Immature natural killer cell (primary cell): Measurements from ENCODE around the gene SIGLEC11. TPM values are rescaled to one million over a fixed set of nuclear protein-coding genes. Genes with fewer than 3 reads are reported as not detected.
A peak's percentile ranks its signal among the peaks of the same experiment; 100 is the strongest.
"Not testable (repeated sequence)": the region's sequence is repeated elsewhere in the genome, so short reads cannot be mapped to it uniquely, and the experiment has no call there.

Experiments used
- DNase-seq, 3 donors: peaks; one replicate each; pipeline ENCODE4 v3.0.0; 2022; ENCODE audit warnings: mixed read lengths in 1 of 3
- H3K27ac Mint-ChIP-seq, 6 donors: one replicate each; pipeline ENCODE4 v1.8.0; 2020; ENCODE audit warnings: mixed read lengths in 6 of 6, mild to moderate bottlenecking in 5 of 6, inconsistent platforms in 4 of 6, moderate library complexity in 3 of 6
- H3K27me3 Mint-ChIP-seq, 3 donors: one replicate each; pipeline ENCODE4 v1.8.0; 2020 to 2021; ENCODE audit warnings: low read depth in 3 of 3, mild to moderate bottlenecking in 3 of 3, mixed read lengths in 3 of 3, moderate library complexity in 3 of 3, inconsistent platforms in 1 of 3
- H3K36me3 Mint-ChIP-seq, 3 donors: one replicate each; pipeline ENCODE4 v1.8.0; 2020; ENCODE audit warnings: mixed read lengths in 3 of 3, inconsistent platforms in 2 of 3, mild to moderate bottlenecking in 2 of 3
- H3K4me1 Mint-ChIP-seq, 2 donors: one replicate each; pipeline ENCODE4 v1.8.0; 2020; ENCODE audit warnings: inconsistent platforms in 2 of 2, mild to moderate bottlenecking in 2 of 2, mixed read lengths in 2 of 2, moderate library complexity in 1 of 2
- H3K4me3 Mint-ChIP-seq, 5 donors: one replicate each; pipeline ENCODE4 v1.8.0; 2020; ENCODE audit warnings: mild to moderate bottlenecking in 5 of 5, mixed read lengths in 5 of 5, inconsistent platforms in 3 of 5, moderate library complexity in 3 of 5
- H3K9me3 Mint-ChIP-seq, 6 donors: one replicate each; pipeline ENCODE4 v1.8.0; 2020; ENCODE audit warnings: mild to moderate bottlenecking in 6 of 6, mixed read lengths in 6 of 6, inconsistent platforms in 4 of 6, moderate library complexity in 3 of 6
- polyA plus RNA-seq, 3 donors: library from polyadenylated mRNA; unstranded; fragments of 300-500 nt; fragmentation: Illumina TruSeq; gene quantifications; one replicate each; pipeline ENCODE4 v1.2.3, GENCODE V29; 2021

SIGLEC11 gene
- polyA plus RNA-seq, 3 donors from 2014 or later: not detected

DNA sequence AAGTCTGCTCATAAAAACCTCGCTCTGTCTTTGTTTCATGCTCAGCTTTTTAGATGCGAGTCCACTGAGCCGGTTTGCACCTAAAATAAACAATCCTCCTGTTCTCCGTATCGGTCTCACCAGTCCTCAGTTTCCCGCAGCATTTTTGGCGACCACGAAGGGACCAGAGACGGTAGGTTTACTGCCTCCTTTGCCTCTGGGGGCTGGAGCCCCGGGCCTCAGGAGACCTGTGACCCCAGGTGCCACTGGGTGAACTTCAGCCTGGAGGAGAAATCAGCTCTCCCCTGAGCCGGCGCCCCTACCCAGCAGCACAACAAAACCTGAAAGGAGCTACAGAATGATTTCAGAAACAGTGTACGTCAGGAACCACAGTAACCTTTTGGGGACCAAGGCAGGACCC lies 8.1 kb downstream of the SIGLEC11 start:
- H3K36me3 Mint-ChIP-seq: no peaks in the 10 kb centered on the region
- no peaks in the 10 kb centered on the region for H3K4me1 Mint-ChIP-seq
- DNase-seq: no peak
- H3K9me3 Mint-ChIP-seq: no peaks in the 10 kb centered on the region
- H3K27ac Mint-ChIP-seq: no peak overlapping the region
- H3K27me3 Mint-ChIP-seq: peaks cover 3 to 9% (median 6%) of the 10 kb centered on the region in 3 donors
- H3K4me3 Mint-ChIP-seq: no peak overlapping the region

DNA sequence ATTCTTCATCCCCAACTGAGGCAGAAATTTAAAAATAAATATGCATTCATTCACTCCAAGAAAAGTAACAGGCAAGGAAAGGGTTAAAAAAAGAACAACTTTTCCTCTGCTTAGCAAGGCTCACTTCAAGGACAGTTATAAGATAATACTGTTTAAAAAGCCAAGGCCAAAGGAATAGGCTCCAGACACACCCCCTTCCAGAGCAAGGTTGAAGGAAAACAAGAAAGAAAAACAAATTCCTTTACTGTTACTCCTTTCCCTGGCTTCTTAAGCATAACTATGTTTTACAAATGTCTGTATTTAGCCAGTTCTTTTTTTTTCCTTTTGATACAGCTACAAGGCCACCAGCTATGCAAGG lies 8.5 kb downstream of the SIGLEC11 start:
- no peaks in the 10 kb centered on the region for H3K4me1 Mint-ChIP-seq
- no peaks in the 10 kb centered on the region for H3K9me3 Mint-ChIP-seq
- H3K27me3 Mint-ChIP-seq: peaks cover 3 to 9% (median 6%) of the 10 kb centered on the region in 3 donors
- no peaks in the 10 kb centered on the region for H3K36me3 Mint-ChIP-seq
- no peak for DNase-seq
- no peak overlapping the region for H3K4me3 Mint-ChIP-seq
- no peak overlapping the region for H3K27ac Mint-ChIP-seq

DNA sequence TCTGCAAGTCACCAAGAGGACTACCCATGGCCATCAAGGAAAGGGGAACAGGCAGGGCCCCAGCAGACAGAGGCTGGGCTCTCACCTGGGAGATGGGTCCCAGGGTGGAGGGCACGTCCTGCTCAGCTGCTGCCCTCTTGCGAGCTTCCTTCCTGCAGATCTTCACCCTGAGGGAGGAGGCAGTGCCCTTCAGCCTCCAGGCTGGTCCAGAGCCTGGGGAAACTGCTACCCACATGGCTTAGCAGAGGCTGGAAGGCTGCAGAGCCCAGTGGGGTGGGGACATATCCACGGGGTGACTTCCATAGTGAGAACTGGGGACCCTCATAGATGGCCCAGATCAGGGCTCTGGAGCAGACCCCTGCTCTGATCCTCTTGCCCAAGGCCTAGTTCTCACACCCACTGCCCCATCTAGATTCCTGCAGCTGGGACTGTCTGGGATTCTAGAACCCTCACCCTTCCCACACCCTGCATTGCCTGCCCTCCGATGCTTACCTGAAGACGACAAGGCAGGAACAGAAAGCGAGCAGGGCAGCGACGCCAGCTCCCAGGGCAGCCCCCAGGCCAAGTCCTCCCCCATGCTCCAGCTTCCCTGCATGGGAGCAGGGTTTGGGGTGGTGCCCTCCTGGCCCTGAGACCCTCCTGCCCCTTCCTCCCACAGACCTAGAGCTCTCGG lies 9.0 kb downstream of the SIGLEC11 start:
- Mint-ChIP-seq H3K9me3 (no peaks in the 10 kb centered on the region), H3K27ac (no peak overlapping the region), H3K4me1 (no peaks in the 10 kb centered on the region), H3K27me3 (peaks cover 3 to 9% (median 7%) of the 10 kb centered on the region in 3 donors), H3K36me3 (no peaks in the 10 kb centered on the region), H3K4me3 (no peak overlapping the region)
- no peak for DNase-seq

DNA sequence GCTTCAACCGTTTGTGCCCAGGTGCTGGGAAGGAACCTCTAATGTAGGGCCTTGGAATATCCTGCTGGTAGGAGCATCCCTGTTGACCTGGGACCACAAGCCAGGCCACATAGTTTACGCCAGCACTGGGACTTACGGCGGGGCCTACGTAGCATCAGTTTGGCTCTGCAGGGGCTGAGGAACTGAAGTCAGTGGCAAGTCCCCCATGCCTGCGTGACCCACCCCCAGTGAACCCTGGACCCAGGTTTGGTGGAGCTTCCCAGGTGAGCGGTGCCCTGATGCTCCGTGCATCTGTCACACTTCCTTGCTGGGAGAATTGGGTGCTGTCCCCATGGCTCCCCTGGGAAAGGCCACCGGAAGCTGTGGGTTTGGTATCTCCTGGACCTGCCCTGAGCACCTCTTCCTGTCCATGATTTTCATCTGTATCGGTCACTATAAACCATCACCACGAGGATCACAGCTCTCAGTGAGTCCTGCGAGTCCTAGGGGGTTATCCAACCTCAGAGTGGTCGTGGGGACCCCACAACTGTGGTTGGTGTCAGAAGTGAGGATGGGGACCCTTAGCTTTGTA lies 9.9 kb downstream of the SIGLEC11 start:
- H3K4me1 Mint-ChIP-seq: no peaks in the 10 kb centered on the region
- H3K27ac Mint-ChIP-seq: no peak overlapping the region
- no peak overlapping the region for H3K4me3 Mint-ChIP-seq
- H3K36me3 Mint-ChIP-seq: no peaks in the 10 kb centered on the region
- H3K27me3 Mint-ChIP-seq: peaks cover 3 to 9% (median 9%) of the 10 kb centered on the region in 3 donors
- no peak for DNase-seq
- peaks cover 0 to 2% (median 0%) of the 10 kb centered on the region in 6 donors for H3K9me3 Mint-ChIP-seq

DNA sequence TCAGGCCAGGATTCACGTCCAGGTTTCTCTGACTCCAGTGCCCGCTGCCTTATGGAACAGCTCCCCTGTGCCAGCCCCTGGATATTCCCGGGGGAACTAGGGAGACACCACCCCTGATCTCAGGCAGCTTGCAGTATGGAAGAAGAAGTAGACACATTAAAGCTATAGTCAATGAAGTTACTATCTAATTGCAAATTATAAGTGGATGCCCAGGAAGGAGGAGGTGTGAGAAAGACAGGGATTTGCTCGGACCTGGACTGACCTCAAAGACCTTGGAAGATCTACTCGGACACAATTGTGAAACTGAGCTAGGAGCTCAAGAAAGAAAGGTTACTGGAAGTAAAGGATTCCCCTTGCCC lies 10.4 kb downstream of the SIGLEC11 start:
- H3K9me3 Mint-ChIP-seq: peaks cover 0 to 2% (median 0%) of the 10 kb centered on the region in 6 donors
- H3K36me3 Mint-ChIP-seq: no peaks in the 10 kb centered on the region
- H3K4me3 Mint-ChIP-seq: no peak overlapping the region
- no peak for DNase-seq
- H3K4me1 Mint-ChIP-seq: no peaks in the 10 kb centered on the region
- H3K27ac Mint-ChIP-seq: no peak overlapping the region
- H3K27me3 Mint-ChIP-seq: peaks cover 3 to 9% (median 9%) of the 10 kb centered on the region in 3 donors

GRCh38 chr19:49949742-49950589 lies 11.0 kb downstream of the SIGLEC11 start:
- Mint-ChIP-seq H3K4me1 (no peaks in the 10 kb centered on the region), H3K27ac (no peak overlapping the region), H3K4me3 (no peak overlapping the region), H3K36me3 (peaks cover 0 to 3% (median 0%) of the 10 kb centered on the region in 3 donors), H3K27me3 (peaks cover 2 to 12% (median 8%) of the 10 kb centered on the region in 3 donors), H3K9me3 (peaks cover 0 to 4% (median 0%) of the 10 kb centered on the region in 6 donors)
- DNase-seq: no peak

DNA sequence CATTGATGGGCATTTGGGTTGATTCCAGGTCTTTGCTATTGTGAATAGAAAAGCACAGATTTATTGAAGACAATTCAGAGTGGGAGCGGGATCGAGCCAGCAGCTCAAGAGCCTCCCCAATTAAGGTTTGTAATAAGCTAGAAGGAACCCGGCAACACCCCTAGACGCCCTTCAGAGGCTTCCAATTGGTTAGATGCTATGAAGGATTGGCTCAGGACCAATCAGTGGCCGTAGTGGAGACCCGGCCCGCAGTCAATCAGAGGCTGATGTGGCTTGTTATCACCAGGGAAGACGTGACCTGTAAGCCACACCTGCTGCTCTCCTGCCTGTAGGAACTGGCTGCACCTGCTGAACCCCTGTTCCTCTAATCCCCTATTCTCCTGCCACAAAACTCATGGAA lies 14.6 kb downstream of the SIGLEC11 start:
- Mint-ChIP-seq H3K4me3 (no peak overlapping the region), H3K27ac (no peak overlapping the region), H3K9me3 (peaks cover 0 to 4% (median under 1%) of the 10 kb centered on the region in 6 donors), H3K27me3 (peaks cover 4 to 20% (median 4%) of the 10 kb centered on the region in 3 donors), H3K36me3 (peaks cover 0 to 3% (median 0%) of the 10 kb centered on the region in 3 donors), H3K4me1 (no peaks in the 10 kb centered on the region)
- DNase-seq: no peak

- H3K36me3 Mint-ChIP-seq, H3K4me3 Mint-ChIP-seq, H3K4me1 Mint-ChIP-seq, H3K27ac Mint-ChIP-seq, DNase-seq, H3K9me3 Mint-ChIP-seq: not testable (repeated sequence)
- H3K27me3 Mint-ChIP-seq: peaks cover 4 to 12% (median 4%) of the 10 kb centered on the region in 3 donors
Observed at GRCh38 chr19:49944567-49944966, 16.4 kb downstream of the SIGLEC11 start.

- Mint-ChIP-seq H3K9me3 (peaks cover 0 to 2% (median 0%) of the 10 kb centered on the region in 6 donors), H3K4me3 (no peak overlapping the region), H3K27ac (peak overlapping the region in 1 of 6 donors; percentile 42), H3K36me3 (peaks cover 0 to 2% (median 0%) of the 10 kb centered on the region in 3 donors), H3K27me3 (peaks cover 1 to 12% (median 7%) of the 10 kb centered on the region in 3 donors), H3K4me1 (peaks cover 5 to 10% of the 10 kb centered on the region in 2 donors)
- no peak for DNase-seq
Observed at GRCh38 chr19:49940482-49940791, 20.5 kb downstream of the SIGLEC11 start.

DNA sequence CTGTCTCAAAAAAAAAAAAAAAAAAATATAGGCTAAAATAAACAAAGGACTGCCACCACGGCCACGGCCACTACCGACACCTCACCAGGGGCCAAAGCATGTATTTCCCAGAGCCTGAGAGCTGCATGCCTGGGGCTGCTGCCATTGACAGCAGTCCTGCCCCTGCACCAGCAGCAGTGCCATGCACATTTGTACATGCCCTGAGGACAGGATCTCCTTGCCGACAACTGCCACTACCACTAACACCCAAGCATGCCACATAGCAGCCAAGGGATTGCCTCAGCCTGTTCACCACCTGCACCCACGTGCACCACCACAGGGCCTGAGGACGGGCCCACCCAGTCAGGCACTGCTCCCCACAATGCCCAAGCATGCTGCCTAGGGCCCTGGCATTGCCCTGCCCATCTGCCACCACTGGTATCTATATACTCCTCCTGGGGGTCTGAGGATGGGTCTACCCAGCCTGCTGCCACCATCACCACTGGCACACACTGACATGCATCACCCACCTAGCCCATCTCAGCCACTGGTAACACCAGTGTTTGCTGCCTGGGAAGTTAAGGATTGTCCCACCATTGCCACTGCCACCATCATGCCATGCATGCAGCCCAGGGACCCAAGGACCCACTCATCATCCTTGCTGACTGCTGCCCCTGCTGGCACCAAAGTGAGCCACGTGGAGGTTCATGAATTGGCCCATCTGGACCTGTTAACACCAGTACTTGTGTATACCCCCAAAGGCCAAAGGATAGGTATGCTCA lies 21.1 kb downstream of the SIGLEC11 start:
- H3K27me3 Mint-ChIP-seq: peaks cover 0 to 9% (median 7%) of the 10 kb centered on the region in 3 donors
- peaks cover 0 to 2% (median 0%) of the 10 kb centered on the region in 6 donors for H3K9me3 Mint-ChIP-seq
- H3K4me1 Mint-ChIP-seq: peaks cover 5 to 10% of the 10 kb centered on the region in 2 donors
- no peak overlapping the region for H3K4me3 Mint-ChIP-seq
- no peak for DNase-seq
- peak overlapping the region in 1 of 6 donors; percentile 42 for H3K27ac Mint-ChIP-seq
- no peaks in the 10 kb centered on the region for H3K36me3 Mint-ChIP-seq

DNA sequence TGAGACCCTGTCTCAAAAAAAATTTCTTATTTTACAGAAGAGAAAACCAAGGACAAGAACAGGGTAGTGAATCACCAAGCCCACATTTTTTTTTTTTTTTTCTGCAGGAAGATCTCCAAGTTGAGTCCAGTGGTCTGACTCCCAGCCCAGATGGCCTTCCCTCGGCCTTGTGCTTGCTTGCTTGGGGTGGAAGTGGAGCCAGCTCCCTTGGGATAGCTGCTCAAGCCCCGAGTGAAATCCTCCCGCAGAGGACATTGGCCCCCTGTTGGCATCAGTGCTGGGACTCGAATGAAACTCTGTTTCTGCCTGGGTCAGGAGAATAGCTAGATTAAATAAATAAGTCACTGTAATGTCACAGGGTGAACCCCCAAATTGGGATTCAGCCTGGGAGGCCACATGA lies 22.3 kb downstream of the SIGLEC11 start:
- no peak for DNase-seq
- H3K36me3 Mint-ChIP-seq: no peaks in the 10 kb centered on the region
- no peak overlapping the region for H3K4me3 Mint-ChIP-seq

GRCh38 chr19:49937750-49938381 lies 23.1 kb downstream of the SIGLEC11 start:
- Mint-ChIP-seq H3K9me3 (no peaks in the 10 kb centered on the region), H3K36me3 (no peaks in the 10 kb centered on the region), H3K4me3 (peak overlapping the region in 1 of 5 donors; percentile 20), H3K27ac (no peak overlapping the region), H3K4me1 (peaks cover 16 to 21% of the 10 kb centered on the region in 2 donors), H3K27me3 (peaks cover 0 to 4% (median 2%) of the 10 kb centered on the region in 3 donors)
- DNase-seq: peak; percentile 74 to 76 (median 74)

More for the DNA sequence above, 22.3 kb downstream of the SIGLEC11 start:
- peaks cover 0 to 4% (median 3%) of the 10 kb centered on the region in 3 donors for H3K27me3 Mint-ChIP-seq
- H3K27ac Mint-ChIP-seq: no peak overlapping the region
- H3K9me3 Mint-ChIP-seq: peaks cover 0 to 2% (median 0%) of the 10 kb centered on the region in 6 donors
- H3K4me1 Mint-ChIP-seq: peaks cover 8 to 14% of the 10 kb centered on the region in 2 donors

DNA sequence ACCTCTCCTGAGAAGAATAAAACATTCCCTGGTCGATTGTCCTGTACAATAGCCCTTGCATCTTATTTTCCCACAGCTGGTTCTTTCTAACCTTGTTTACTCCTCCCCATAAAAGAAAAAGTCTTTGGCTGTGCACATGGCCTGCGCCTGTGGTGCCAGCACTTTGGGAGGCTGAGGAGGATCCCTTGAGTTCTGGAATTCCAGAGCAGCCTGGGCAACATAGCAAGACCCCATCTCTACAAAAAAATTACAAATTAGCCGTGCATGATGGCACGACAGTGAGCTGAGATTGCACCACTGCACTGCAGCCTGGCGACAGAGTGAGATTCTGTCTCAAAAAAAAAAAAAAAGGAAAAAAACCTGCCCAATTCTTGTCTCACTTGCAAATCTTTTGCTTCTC lies 24.4 kb downstream of the SIGLEC11 start:
- H3K36me3 Mint-ChIP-seq: no peaks in the 10 kb centered on the region
- no peak overlapping the region for H3K4me3 Mint-ChIP-seq
- peak overlapping the region in 1 of 6 donors; percentile 15 for H3K27ac Mint-ChIP-seq
- no peak for DNase-seq
- H3K9me3 Mint-ChIP-seq: no peaks in the 10 kb centered on the region
- peaks cover 30 to 33% of the 10 kb centered on the region in 2 donors for H3K4me1 Mint-ChIP-seq
- H3K27me3 Mint-ChIP-seq: peaks cover 5 to 10% (median 6%) of the 10 kb centered on the region in 3 donors
